SK-N-SH treated with all-trans-retinoic acid at 6 μM for 48 hours (cell line): ENCODE results near the gene KYAT1.

Experiments
- ARNTL ChIP-seq: fragments of 450-650 bp; formaldehyde crosslinking; IDR thresholded peaks from 2 replicates; pipeline ENCODE4 v1.5.0; 2020; ENCODE audit warnings: low read depth, mild to moderate bottlenecking, moderate library complexity, borderline replicate concordance
- CREB5 ChIP-seq: fragments of 250-450 bp; sonication (Bioruptor Pico); IDR thresholded peaks from 2 replicates; pipeline ENCODE4 v1.5.1; 2020; ENCODE audit warnings: low read depth, mild to moderate bottlenecking, moderate library complexity
- RARB ChIP-seq: fragments of 250-450 bp; sonication (Bioruptor Pico); IDR thresholded peaks from 2 replicates; pipeline ENCODE4 v1.8.0; 2021; ENCODE audit warnings: mild to moderate bottlenecking, moderate library complexity
- ZFP30 ChIP-seq: fragments of 450-650 bp; formaldehyde crosslinking; IDR thresholded peaks from 2 replicates; pipeline ENCODE4 v1.5.0; 2022; ENCODE audit warnings: mild to moderate bottlenecking, moderate library complexity

- TF ChIP-seq CREB5 (no peak), ZFP30 (no peak), ARNTL (no peak), RARB (CRISPR knock-in tag) (no peak)
These were observed 3.9 kb downstream of the KYAT1 start for GRCh38 chr9:128877852-128878251.
